GM18507 (cell line): ENCODE results near the gene RAB7B.

Experiments used
- DNase-seq: peaks from one replicate; pipeline ENCODE4 v3.0.0; 2011; ENCODE audit warnings: low read depth; ENCODE audit not compliant: insufficient read length; ENCODE audit errors: extremely low spot score
- FAIRE-seq: peaks from 2 replicates; lab custom pipeline; 2011; peaks lifted over from hg19 to GRCh38; lab: Jason Lieb, UNC

The RAB7B gene

GRCh38 chr1:205959789-205960188 is 43.4 kb downstream of the RAB7B start:
- DNase-seq (no peak), FAIRE-seq (no peak)

- no peak for DNase-seq
- no peak for FAIRE-seq
Measured at GRCh38 chr1:205955499-205955898, 47.7 kb downstream of the RAB7B start.

- no peak for DNase-seq
Measured at GRCh38 chr1:205954819-205955404, 48.3 kb downstream of the RAB7B start.

GRCh38 chr1:205951746-205952145 is 51.4 kb downstream of the RAB7B start:
- no peak for DNase-seq
- no peak for FAIRE-seq

More at GRCh38 chr1:205954819-205955404, 48.3 kb downstream of the RAB7B start:
- no peak for FAIRE-seq

- DNase-seq, result no peak
- FAIRE-seq, result no peak
Measured at GRCh38 chr1:205950826-205951549, 52.2 kb downstream of the RAB7B start.

DNA sequence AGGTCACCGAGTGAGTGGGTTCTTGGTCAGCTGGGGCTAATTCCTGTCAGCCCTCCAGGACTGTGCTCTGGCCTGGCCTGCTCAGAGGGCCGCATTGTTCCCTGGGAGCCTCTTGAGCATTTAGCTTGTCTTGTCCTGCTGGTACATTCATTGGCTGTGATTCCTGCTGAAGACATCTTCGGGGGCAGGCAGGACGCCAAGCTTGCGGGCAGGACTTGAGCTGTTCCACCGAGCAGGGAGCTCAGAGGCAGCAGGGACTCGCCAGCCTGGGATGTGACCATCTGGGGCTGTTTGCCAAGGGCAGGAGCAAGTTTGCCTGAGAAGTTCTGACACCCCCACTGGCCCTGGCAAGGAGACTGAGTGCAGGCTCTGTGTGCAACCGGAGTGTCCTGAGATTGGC is 52.9 kb downstream of the RAB7B start:
- FAIRE-seq (no peak), DNase-seq (no peak)

DNA sequence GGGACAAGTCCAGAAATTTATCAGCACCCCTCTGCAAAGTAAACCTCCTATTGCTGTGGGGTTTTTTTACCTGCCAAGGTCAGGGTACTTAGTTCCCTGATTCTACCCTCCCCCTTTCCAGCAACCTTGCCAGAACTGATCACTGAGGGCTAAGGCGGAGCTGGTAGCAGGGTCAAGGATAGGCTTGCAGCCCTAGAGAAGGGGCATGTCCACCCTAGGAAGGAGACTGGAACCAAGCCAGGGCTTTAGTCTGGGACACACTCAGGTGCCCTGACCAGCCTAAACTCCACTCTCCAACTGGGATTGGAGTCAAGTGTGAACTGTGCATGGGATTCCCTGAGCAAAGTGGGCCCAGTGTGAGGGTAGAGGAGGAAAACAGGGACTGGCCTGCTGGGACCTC is 53.4 kb downstream of the RAB7B start:
- no peak for FAIRE-seq
- no peak for DNase-seq

DNA sequence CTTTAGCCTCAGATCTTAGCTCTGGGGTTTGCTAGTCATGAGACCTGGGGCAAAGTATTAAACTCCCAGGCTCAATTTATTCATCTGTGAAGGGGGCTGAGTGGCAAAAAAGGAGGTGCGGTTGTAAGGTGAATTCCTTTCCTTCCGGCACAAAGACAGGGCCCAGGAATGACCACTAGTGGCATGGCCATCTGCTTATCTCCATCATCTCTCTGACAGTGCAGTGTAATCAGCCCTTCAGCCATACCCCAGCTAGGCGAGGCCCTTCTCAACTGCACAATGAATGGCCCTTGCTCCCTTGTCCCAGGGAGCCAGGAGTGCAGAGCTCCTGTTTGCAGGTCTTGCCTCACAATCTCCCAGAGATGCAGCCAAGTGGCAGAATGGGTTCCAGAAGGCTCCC is 54.3 kb downstream of the RAB7B start:
- DNase-seq (no peak), FAIRE-seq (no peak)

GRCh38 chr1:205948039-205948438 is 55.2 kb downstream of the RAB7B start:
- no peak for FAIRE-seq

DNA sequence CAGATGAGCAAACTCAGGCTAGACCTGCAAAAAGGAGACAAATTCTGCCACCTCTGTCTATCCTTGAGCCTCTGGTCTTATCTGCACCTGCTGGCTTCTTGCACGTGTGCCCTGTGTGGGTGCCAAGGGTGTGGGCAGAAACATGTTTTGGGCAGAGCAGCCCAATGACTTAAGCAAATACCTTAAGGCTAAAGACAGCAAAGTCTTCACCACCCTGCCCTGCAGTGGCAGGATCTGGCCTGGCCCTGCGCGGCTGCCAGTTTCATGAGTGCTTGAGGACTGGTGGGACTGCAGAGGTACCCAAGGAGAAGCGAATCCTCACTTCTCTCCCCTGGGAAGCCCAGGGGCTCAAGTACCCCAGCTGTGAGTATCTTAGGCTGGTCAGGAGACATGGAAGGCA is 56.2 kb downstream of the RAB7B start:
- DNase-seq, result no peak
- FAIRE-seq, result no peak

More at GRCh38 chr1:205948039-205948438, 55.2 kb downstream of the RAB7B start:
- DNase-seq, result no peak

- no peak for FAIRE-seq
- DNase-seq, result no peak
Measured at GRCh38 chr1:205945069-205945468, 58.1 kb downstream of the RAB7B start.

DNA sequence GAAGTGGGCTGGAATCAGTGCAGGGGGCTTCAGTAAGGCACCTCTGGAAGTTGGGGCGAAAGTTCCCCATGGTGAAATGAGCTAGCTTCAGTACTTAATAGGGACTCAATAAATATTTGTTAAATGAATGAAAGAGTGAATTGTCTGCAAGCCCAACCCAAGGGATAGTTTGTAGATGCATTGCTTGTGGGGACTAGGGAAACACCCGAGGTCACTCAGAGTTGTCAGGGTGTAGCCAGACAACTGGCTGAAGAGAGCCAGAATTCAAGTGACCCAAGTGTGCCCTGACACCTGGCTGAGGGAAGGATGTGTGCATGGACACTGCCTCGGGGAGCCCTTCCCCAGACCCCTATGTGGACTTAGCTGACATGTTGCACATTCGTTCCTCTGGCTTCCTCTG is 58.7 kb downstream of the RAB7B start:
- FAIRE-seq, result no peak

DNA sequence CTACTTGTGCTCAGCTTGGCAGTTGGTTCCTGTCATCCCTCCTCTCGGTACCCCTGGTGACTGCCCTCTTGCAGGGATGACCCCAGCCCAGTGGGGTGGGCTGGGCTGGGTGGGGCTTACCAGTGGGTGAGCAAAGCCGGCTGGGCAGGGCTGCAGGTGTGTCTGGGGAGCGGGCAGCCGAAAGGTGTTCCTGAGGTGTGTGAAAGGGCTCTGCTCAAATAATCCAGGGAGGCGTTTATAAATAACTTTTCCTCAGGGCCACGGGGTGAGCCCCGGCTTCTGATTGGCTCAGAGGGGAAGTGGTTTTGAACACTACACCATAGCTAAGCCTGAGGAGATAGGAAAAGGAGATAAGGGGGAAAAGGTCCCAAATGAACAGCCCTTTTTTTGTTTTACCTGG is 60.0 kb downstream of the RAB7B start, which contains the start of gene SLC26A9:
Gene SLC26A9 (minus strand): TSS at position 212 of the 400 bp plus-strand sequence. CDS start 7,636 bp downstream, outside the sequence.
- DNase-seq (no peak), FAIRE-seq (no peak)

More for the DNA sequence above, 58.7 kb downstream of the RAB7B start:
- no peak for DNase-seq

GRCh38 chr1:205942631-205943159 is 60.5 kb downstream of the RAB7B start:
- no peak for FAIRE-seq
- no peak for DNase-seq

DNA sequence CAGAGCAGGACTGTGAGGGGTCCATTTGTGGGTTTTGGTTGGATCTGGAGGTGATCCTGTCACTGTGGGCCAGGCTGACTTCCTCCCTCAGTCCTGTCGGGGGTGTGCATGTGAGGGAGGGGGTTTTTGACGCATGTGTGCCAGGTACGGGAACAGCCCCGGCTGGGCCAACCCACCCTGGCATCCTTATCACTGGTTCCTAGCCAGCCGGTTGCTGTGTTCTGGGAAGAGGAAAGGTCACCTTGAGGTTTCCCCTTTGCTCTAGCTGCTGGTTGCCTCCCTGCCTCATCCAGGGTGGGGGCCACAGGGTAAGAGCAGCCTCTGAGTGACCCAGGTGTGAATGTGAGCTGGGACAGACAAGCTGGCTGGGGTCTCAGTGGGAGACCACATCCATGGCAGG is 62.5 kb downstream of the RAB7B start:
- FAIRE-seq, result no peak

GRCh38 chr1:205939690-205940330 is 63.4 kb downstream of the RAB7B start:
- FAIRE-seq (no peak), DNase-seq (no peak)

More for the DNA sequence above, 62.5 kb downstream of the RAB7B start:
- DNase-seq, result no peak

GRCh38 chr1:205938682-205939081 is 64.5 kb downstream of the RAB7B start:
- DNase-seq (no peak), FAIRE-seq (no peak)

DNA sequence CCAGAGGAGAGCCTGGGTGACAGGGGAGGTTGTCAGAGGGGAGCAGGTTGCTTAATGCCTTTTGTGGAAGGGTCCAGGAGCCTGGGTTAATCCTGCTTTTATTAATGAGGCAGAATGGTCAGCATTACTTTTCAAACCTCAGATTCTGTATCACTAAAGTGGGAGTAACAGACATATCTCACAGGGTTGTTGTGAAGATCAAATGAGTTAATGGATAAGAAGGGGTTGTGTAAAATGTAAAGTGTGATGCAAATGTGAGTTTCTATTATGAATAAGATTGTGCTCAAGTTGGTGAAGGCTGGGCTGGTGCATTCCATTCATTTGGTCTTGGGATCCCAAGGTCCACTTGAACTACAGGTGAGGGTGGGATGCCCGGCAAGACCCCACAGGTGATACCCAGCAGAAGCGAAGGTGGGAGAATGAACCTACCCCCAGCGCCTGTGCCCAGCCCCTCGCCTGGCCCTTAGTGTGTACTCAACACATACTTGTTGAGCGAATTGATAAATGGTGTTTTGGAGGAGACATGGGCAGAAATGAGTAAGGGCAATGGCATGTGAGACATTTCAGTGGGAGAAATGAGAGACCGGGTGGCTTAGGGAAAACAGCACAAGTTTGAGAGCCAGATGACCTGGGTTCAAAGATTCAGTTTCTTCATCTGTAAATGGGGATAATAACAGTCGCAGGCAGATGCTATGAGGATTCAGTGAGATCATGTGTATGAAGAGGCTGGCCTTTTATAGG is 66.2 kb downstream of the RAB7B start:
- DNase-seq (no peak), FAIRE-seq (no peak)

GRCh38 chr1:205936311-205936710 is 66.9 kb downstream of the RAB7B start:
- FAIRE-seq (no peak), DNase-seq (no peak)

DNA sequence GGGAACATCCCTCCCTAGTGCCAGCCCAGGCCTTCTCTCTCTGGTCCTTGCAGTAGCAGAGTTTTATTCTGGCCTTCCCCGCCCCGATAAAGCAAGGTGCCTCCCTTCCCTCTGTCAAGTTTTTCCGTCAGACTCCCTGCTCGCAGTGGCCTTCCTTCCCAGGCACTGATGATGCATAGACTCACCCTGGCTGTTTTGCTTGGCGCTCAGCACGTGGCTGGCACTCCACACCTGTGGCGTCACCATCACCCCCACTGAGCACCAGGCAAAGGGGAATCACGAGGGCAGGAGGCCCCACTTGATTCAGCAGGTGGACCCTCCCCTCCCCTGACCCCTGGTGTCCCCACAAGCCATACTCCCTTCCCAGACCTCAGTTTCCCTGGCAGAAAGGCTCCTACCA is 67.3 kb downstream of the RAB7B start:
- no peak for FAIRE-seq
- no peak for DNase-seq
